GM12891 (cell line): ENCODE measurements around the gene AJUBA.

Source experiments
- PAX5 ChIP-seq: IDR thresholded peaks from 2 replicates; pipeline ENCODE4 v1.6.1; 2011; ENCODE audit warnings: low read length, moderate library complexity, mild to moderate bottlenecking; ENCODE audit not compliant: insufficient read depth, severe bottlenecking
- POLR2A ChIP-seq: IDR thresholded peaks from 2 replicates; pipeline ENCODE4 v1.6.1; 2011; ENCODE audit warnings: low read depth, low read length, control low read depth
- POLR2AphosphoS5 ChIP-seq: IDR thresholded peaks from 2 replicates; pipeline ENCODE4 v1.6.1; 2011; ENCODE audit warnings: low read depth, low read length, control low read depth
- POU2F2 ChIP-seq: IDR thresholded peaks from 2 replicates; pipeline ENCODE4 v1.6.1; 2011; ENCODE audit warnings: low read depth, mild to moderate bottlenecking, control low read depth, low read length, moderate library complexity
- SPI1 ChIP-seq: IDR thresholded peaks from 2 replicates; pipeline ENCODE4 v1.6.1; 2011; ENCODE audit warnings: low read depth, low read length, control low read depth

DNA sequence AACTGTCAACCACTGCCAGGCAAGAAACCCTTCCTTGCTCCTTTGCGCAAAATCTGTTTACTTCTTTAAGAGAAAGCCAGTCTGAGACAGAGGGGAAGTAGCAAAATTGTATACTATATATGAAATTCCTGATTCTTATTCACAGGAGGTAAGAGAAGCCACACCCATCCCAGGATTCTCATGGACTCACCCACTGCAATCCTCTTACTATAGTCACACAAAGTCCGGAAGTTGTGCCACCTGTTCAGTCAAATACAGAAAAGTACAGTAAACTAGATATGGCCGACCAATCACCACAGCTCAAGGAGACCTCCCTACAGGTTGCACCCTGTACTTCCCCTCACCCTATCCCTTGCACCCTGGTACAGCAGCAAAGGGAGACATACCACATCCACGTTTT lies 56.0 kb downstream of the AJUBA start:
- TF ChIP-seq PAX5: no peak
- TF ChIP-seq POLR2AphosphoS5: no peak
- no peak for TF ChIP-seq SPI1
- TF ChIP-seq POLR2A: no peak
- TF ChIP-seq POU2F2: no peak
